GM12878 (cell line): Measurements from ENCODE around the gene ITPRIP. TPM values are rescaled to one million over a fixed set of nuclear protein-coding genes. Genes with fewer than 3 reads are reported as not detected.
A peak's percentile ranks its signal among the peaks of the same experiment; 100 is the strongest.

Experiments
- ATF3 ChIP-seq: IDR thresholded peaks from 2 replicates; pipeline ENCODE4 v1.6.1; 2011; ENCODE audit warnings: low read depth, mild to moderate bottlenecking, low read length, moderate library complexity, borderline replicate concordance; ENCODE audit errors: extremely low read depth
- ATF7 ChIP-seq: fragments of 450-650 bp; IDR thresholded peaks from 2 replicates; pipeline ENCODE4 v1.6.1; 2016; ENCODE audit warnings: low read depth, mild to moderate bottlenecking
- CEBPB ChIP-seq, 2 experiments: fragments of 150-350 bp in 1 of 2; IDR thresholded peaks; 2 replicates each; pipeline ENCODE4 v1.6.1; 2012 to 2014; ENCODE audit warnings: low read depth in 2 of 2, low read length in 2 of 2, borderline replicate concordance in 1 of 2, inconsistent platforms in 1 of 2
- EGR1 ChIP-seq, 2 experiments: IDR thresholded peaks; 1 replicate in 1 of 2; 2 replicates in 1 of 2; pipeline ENCODE4 v1.6.1; 2011 to 2012; ENCODE audit warnings: low read depth in 2 of 2, low read length in 2 of 2, borderline replicate concordance in 1 of 2, mild to moderate bottlenecking in 1 of 2, moderate library complexity in 1 of 2
- FOXM1 ChIP-seq: IDR thresholded peaks from 2 replicates; pipeline ENCODE4 v1.6.1; 2012; ENCODE audit warnings: low read depth, mild to moderate bottlenecking, inconsistent platforms, low read length, moderate library complexity
- HDGF ChIP-seq: fragments of 450-650 bp; IDR thresholded peaks from 2 replicates; pipeline ENCODE4 v1.6.1; 2016; ENCODE audit warnings: antibody characterized with exemption
- IRF4 ChIP-seq: IDR thresholded peaks from 2 replicates; pipeline ENCODE4 v1.6.1; 2011; ENCODE audit warnings: low read depth, low read length
- KDM1A ChIP-seq: fragments of 200-600 bp; sonication (generic); IDR thresholded peaks from 2 replicates; pipeline ENCODE4 v1.6.1; 2016; ENCODE audit warnings: borderline replicate concordance
- KLF5 ChIP-seq: fragments of 450-650 bp; IDR thresholded peaks from 2 replicates; pipeline ENCODE4 v1.6.1; 2014; ENCODE audit warnings: mild to moderate bottlenecking; ENCODE audit not compliant: partially characterized antibody
- MEF2B ChIP-seq: fragments of 450-650 bp; IDR thresholded peaks from 2 replicates; pipeline ENCODE4 v1.6.1; 2018; ENCODE audit warnings: mild to moderate bottlenecking, moderate library complexity; ENCODE audit not compliant: partially characterized antibody, poor library complexity, severe bottlenecking
- MYC ChIP-seq: IDR thresholded peaks from 2 replicates; pipeline ENCODE4 v1.6.1; 2011; ENCODE audit warnings: mild to moderate bottlenecking, low read length, moderate library complexity, inconsistent platforms; ENCODE audit not compliant: insufficient read depth, insufficient replicate concordance, insufficient read length, severe bottlenecking
- NBN ChIP-seq: fragments of 450-650 bp; IDR thresholded peaks from 2 replicates; pipeline ENCODE4 v1.6.1; 2016
- RAD51 ChIP-seq: fragments of 450-650 bp; IDR thresholded peaks from 2 replicates; pipeline ENCODE4 v1.6.1; 2016; ENCODE audit warnings: moderate library complexity, mild to moderate bottlenecking, inconsistent platforms
- RELA ChIP-seq: fragments of 450-650 bp; IDR thresholded peaks from 2 replicates; pipeline ENCODE4 v1.8.0; 2014; ENCODE audit warnings: borderline replicate concordance; ENCODE audit not compliant: partially characterized antibody
- SIN3A ChIP-seq: IDR thresholded peaks from 2 replicates; pipeline ENCODE4 v1.6.1; 2012; ENCODE audit warnings: low read depth, low read length, improper control_type of control experiment
- YBX1 ChIP-seq: fragments of 450-650 bp; IDR thresholded peaks from 2 replicates; pipeline ENCODE4 v1.6.1; 2016; ENCODE audit warnings: antibody characterized with exemption
- ZBTB33 ChIP-seq: fragments of 450-650 bp; IDR thresholded peaks from 2 replicates; pipeline ENCODE4 v1.6.1; 2017; ENCODE audit warnings: mild to moderate bottlenecking
- ZNF687 ChIP-seq: fragments of 450-650 bp; IDR thresholded peaks from 2 replicates; pipeline ENCODE4 v1.6.1; 2017; ENCODE audit warnings: mild to moderate bottlenecking, moderate library complexity
- ZSCAN29 ChIP-seq: fragments of 450-650 bp; IDR thresholded peaks from 2 replicates; pipeline ENCODE4 v1.6.1; 2017; ENCODE audit warnings: mild to moderate bottlenecking, moderate library complexity
- polyA plus RNA-seq, 11 experiments: library from polyadenylated mRNA; depleted of rRNA in 4 of 11; unstranded in 6 of 11; stranded (reverse) in 5 of 11; fragments of >200 nt; fragmentation: Nextera tagmentation in 4 of 11; fragmentation: Illumina TruSeq in 1 of 11; extraction: Ambion mirVana in 4 of 11; extraction: Trizol in 1 of 11; gene quantifications; 1 replicate in 1 of 11; 2 replicates in 10 of 11; pipeline versions ENCODE4 v1.2.1 to v1.2.3, GENCODE V29; 2011 to 2016; ENCODE audit warnings: inconsistent platforms in 2 of 11, missing spikeins in 2 of 11, low read depth in 1 of 11
- total RNA-seq, 4 experiments: library from RNA; depleted of rRNA in 3 of 4; stranded (reverse); fragments of >200 nt in 3 of 4; fragmentation: Illumina TruSeq in 1 of 4; extraction: Trizol in 1 of 4; gene quantifications; 2 replicates each; pipeline versions ENCODE4 v1.2.1 to v1.2.3, GENCODE V29; 2013 to 2021
- TF ChIP-seq, protein P1 (sequence below): IDR thresholded peaks from 2 replicates; pipeline ENCODE4 v1.6.1; 2011; ENCODE audit warnings: mild to moderate bottlenecking, low read depth, low read length, moderate library complexity; ENCODE audit not compliant: insufficient replicate concordance
- TF ChIP-seq, protein P2 (sequence below): IDR thresholded peaks from 2 replicates; pipeline ENCODE4 v1.6.1; 2011; ENCODE audit warnings: borderline replicate concordance, low read depth, mild to moderate bottlenecking, moderate library complexity, mixed read lengths, low read length; ENCODE audit not compliant: insufficient read depth; ENCODE audit errors: extremely low read length

The ITPRIP gene
- total and polyA plus RNA-seq, 10 of the 15 experiments (the other 5 are each of a cell fraction or from before 2014, with no cell fraction given): 0.82 to 10.4 (median 5.9) TPM

DNA sequence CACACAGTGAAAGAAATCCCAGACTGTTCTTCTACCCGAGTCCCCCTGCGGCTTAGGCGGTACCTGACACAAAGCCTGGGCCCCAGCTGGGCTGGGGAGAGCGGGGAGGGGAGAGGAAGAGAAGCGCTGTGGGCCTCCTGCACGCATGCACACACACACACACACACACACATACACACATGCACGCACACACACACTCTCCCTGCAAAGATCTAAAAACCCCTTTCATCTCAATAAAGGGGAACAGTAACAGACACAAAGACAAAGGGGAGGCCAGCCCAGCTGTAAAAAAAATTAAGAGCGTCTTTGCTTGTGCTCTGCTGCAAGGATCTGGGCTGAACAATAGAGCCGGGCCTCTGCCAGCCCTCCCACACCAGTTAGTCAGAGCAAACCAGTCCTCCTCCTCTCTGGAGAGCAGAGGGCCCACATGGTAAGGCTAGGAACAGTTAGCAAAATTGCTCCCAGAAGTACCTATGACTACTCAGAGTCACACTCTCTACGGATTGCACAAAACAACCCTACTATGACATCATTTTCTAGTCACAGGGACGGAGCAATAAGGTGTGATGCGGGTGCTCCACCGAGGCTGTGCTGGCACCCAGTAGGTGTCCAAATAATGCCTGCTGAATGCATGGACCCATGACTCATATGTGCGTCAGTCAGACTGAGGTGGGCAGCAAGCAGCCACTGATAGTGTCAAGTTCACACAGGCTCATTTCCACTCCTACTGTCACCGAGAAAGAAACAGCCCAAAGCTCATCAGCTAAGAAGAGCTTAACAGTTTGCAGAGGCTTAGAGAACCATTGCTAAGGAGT, 9.2 kb downstream of the ITPRIP start (continued):
- TF ChIP-seq ZNF687 (no peak), KDM1A (no peak), KLF5 (no peak), ZSCAN29 (no peak), MYC (no peak), ATF7 (peak; percentile 93), NBN (peak; percentile 97), FOXM1 (no peak), CEBPB (IDR thresholded peaks at IDR 0.05; ENCODE audit: borderline replicate concordance in 1 of 2, low read depth in 2 of 2, low read length in 2 of 2) (no peak), IRF4 (no peak), YBX1 (no peak), RAD51 (no peak; the same call in 1 of the 2 replicates), MEF2B (peak; percentile 52), EGR1 (IDR thresholded peaks at IDR 0.05; ENCODE audit: borderline replicate concordance in 1 of 2, low read depth in 2 of 2, low read length in 2 of 2) (no peak), ATF3 (no peak), ZBTB33 (no peak), RELA (peak; percentile 15), HDGF (peak; percentile 83), SIN3A (no peak)
- TF ChIP-seq, protein P1, sequence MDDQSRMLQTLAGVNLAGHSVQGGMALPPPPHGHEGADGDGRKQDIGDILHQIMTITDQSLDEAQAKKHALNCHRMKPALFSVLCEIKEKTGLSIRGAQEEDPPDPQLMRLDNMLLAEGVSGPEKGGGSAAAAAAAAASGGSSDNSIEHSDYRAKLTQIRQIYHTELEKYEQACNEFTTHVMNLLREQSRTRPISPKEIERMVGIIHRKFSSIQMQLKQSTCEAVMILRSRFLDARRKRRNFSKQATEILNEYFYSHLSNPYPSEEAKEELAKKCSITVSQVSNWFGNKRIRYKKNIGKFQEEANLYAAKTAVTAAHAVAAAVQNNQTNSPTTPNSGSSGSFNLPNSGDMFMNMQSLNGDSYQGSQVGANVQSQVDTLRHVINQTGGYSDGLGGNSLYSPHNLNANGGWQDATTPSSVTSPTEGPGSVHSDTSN: peak; percentile 23
- TF ChIP-seq, protein P2, sequence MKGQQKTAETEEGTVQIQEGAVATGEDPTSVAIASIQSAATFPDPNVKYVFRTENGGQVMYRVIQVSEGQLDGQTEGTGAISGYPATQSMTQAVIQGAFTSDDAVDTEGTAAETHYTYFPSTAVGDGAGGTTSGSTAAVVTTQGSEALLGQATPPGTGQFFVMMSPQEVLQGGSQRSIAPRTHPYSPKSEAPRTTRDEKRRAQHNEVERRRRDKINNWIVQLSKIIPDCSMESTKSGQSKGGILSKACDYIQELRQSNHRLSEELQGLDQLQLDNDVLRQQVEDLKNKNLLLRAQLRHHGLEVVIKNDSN: no peak
